Fibroblast of mammary gland (primary cell): ENCODE measurements around the gene SLC25A12.
A peak's percentile ranks its signal among the peaks of the same experiment; 100 is the strongest.

Source experiments
- DNase-seq: peaks from one replicate; pipeline ENCODE4 v3.0.0-alpha.2; 2010; ENCODE audit warnings: low read depth
- H3K4me3 ChIP-seq: 2 replicates; pipeline ENCODE4 v1.5.1; 2011; ENCODE audit warnings: low read depth, mild to moderate bottlenecking, low read length, moderate library complexity; ENCODE audit not compliant: control insufficient read depth
- TF ChIP-seq, protein P1 (sequence below): conservative IDR thresholded peaks from 2 replicates; pipeline ENCODE4 v1.5.1; 2011; ENCODE audit warnings: low read depth, low read length, inconsistent platforms; ENCODE audit not compliant: control insufficient read depth, insufficient read depth

Gene SLC25A12

DNA sequence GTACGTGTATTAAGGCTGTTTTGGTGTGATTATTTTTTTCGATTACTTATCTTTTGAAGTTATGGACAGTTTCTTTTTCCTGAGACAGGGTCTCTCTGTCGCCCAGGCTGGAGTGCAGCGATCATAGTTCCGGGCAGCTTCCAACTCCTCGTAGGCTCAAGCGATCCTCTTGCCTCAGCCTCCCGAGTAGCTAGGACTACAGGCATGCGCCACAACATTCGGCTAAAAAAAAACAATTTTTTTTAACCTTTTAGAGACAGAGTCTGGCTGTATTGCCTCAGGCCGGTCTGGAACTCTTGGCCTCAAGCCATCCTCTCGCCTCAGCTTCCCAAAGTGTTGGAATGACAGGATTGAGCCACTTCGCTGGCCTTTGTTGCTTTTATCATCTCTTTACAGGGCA lies 29.2 kb upstream of the SLC25A12 start:
- H3K4me3 ChIP-seq, result peak overlapping the region; percentile 96
- DNase-seq, result peak; percentile 49
- TF ChIP-seq, protein P1, sequence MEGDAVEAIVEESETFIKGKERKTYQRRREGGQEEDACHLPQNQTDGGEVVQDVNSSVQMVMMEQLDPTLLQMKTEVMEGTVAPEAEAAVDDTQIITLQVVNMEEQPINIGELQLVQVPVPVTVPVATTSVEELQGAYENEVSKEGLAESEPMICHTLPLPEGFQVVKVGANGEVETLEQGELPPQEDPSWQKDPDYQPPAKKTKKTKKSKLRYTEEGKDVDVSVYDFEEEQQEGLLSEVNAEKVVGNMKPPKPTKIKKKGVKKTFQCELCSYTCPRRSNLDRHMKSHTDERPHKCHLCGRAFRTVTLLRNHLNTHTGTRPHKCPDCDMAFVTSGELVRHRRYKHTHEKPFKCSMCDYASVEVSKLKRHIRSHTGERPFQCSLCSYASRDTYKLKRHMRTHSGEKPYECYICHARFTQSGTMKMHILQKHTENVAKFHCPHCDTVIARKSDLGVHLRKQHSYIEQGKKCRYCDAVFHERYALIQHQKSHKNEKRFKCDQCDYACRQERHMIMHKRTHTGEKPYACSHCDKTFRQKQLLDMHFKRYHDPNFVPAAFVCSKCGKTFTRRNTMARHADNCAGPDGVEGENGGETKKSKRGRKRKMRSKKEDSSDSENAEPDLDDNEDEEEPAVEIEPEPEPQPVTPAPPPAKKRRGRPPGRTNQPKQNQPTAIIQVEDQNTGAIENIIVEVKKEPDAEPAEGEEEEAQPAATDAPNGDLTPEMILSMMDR, result no peak

DNA sequence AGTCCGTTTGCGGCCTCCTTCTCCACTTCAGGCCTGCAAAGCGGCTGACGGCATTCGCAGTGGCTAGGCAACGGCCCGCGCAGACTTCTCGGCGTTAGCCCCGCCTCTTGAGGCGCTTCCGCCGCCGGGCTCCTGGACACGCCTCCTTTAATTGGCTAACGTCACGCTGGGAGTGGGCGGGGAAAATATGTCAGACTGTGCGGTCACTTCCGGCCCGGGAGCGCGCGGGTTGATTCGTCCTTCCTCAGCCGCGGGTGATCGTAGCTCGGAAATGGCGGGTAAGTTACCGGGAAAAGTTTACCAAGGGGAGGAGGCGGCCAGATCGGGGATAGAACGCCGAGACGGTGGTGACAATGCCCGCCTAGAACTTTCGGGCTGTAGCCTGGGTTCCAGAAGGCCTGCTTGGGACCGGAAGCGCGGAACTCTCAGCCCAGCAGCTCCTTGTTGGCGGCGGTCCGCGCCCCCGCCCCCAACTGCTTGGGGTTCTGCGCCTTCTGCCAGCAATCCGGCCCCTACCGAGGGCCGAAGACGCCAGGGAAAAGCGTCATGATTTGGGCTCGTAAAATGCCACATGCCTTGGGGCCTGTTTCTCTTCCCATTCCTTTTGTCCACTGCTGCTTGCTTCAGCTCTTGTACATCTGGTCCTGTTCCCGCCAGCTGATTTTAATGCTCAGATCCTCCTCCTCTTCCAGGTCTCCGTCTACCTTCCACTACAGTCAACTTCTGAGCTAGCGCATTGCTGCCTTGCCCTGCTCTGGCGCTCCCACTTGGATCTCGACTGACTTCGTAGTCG lies 28.4 kb upstream of the SLC25A12 start, which contains the start of gene HAT1:
Gene HAT1 (plus strand): TSS at position 232 of the 793 bp plus-strand sequence. CDS start 40 bp downstream, at position 272.
- peak; percentile 97 for DNase-seq
- peak within 1 kb of the TSS; percentile 96 for H3K4me3 ChIP-seq
- TF ChIP-seq, protein P1, result no peak

DNA sequence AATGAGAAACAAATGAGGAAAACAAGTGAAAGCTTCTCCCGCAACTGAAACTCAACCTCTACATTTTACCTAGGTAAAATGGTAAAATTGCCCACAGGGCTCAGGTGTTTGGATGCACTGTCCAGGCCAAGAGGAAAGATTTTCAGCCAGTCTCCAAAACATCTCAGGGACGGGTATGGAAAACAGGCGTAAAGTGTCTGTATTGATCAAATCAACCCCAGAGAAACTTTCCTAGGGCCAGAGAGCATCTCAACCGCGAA lies 27.9 kb upstream of the SLC25A12 start:
- TF ChIP-seq, protein P1, result no peak
- DNase-seq, result no peak
- H3K4me3 ChIP-seq, result peak overlapping the region; percentile 48

DNA sequence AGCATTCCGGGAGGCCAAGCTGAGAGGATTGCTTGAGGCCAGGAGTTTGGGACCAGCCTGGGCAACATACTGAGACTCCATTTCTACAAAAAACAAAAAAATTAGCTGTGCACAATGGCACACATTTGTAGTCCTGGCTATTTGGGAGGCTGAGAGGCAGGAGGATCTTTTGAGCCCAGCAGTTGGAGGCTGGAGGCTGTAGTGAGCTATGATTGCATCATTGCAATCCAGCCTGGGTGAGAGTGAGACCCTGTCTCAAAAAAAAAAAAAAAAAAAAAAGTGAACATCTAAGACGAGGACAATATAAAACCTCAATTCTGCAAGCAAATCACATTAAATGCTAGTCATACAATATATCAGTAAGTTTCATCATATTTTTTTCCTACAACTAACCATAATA lies 25.4 kb upstream of the SLC25A12 start:
- DNase-seq, result no peak
- H3K4me3 ChIP-seq, result no peak overlapping the region
- TF ChIP-seq, protein P1, result no peak

DNA sequence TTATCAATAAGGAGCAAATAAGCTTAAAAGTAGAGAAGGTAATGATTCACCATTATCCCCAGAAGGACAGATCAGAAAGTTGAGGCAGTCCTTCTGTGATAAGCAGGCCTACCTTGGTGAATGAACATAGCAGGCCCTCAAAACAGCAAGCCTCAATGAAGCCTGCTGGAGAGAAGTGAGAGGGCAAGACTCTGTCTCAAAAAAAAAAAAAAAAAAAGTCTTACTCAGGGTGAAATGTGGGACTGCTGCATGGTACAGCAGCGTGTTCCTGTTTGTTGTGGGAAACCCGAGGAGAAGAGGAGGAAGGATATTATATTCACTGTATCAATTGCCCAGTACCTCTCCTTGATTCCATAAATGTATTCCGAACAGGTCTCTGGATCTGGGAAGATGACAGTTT lies 19.5 kb upstream of the SLC25A12 start:
- no peak overlapping the region for H3K4me3 ChIP-seq
- no peak for DNase-seq
- TF ChIP-seq, protein P1, result no peak

DNA sequence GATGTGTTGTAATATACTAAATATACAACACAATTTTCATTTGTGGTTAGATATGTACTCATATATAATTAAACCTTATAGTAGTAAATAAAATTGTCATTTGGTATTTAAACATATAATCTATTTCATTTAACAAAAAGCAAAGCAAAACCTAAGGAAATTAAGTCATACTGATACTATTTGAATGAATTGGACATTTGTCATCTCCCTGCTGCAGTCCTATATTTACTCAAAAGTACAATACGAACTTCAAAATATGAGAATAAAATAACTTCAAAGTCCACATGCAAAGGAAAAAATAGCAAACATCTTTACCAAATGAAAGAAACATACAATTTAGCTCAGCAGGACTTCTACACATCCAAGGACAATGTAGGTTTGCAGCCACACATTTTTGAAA lies 16.4 kb upstream of the SLC25A12 start:
- TF ChIP-seq, protein P1, result no peak
- no peak overlapping the region for H3K4me3 ChIP-seq
- no peak for DNase-seq
